ENCODE data around the gene KIF26B. TPM values are rescaled to one million over a fixed set of nuclear protein-coding genes. Genes with fewer than 3 reads are reported as not detected.
"Not testable (repeated sequence)": the region's sequence is repeated elsewhere in the genome, so short reads cannot be mapped to it uniquely, and the experiment has no call there.

KIF26B gene
- total RNA-seq, 1 experiment from 2014 or later, result 1.7 TPM

GRCh38 chr1:245690156-245690690, 535.4 kb downstream of the KIF26B start:
- no peaks in the 10 kb centered on the region for H3K27me3 ChIP-seq (ENCODE audit: control insufficient read depth, insufficient read depth, low read length)
- H3K4me3 ChIP-seq (ENCODE audit: insufficient read depth, low read depth, low read length), result no peak overlapping the region
- H3K36me3 ChIP-seq (replicated peaks; ENCODE audit: control insufficient read depth, insufficient read depth, low read length), result no peaks in the 10 kb centered on the region
- DNase-seq, result no peak

GRCh38 chr1:245690946-245691541, 536.3 kb downstream of the KIF26B start:
- no peak overlapping the region for H3K4me3 ChIP-seq (ENCODE audit: insufficient read depth, low read depth, low read length)

GRCh38 chr1:245691897-245692296, 537.1 kb downstream of the KIF26B start:
- DNase-seq, result no peak
- Histone ChIP-seq H3K27me3 (ENCODE audit: control insufficient read depth, insufficient read depth, low read length) (no peaks in the 10 kb centered on the region), H3K36me3 (replicated peaks; ENCODE audit: control insufficient read depth, insufficient read depth, low read length) (no peaks in the 10 kb centered on the region), H3K4me3 (ENCODE audit: insufficient read depth, low read depth, low read length) (no peak overlapping the region)

More at GRCh38 chr1:245690946-245691541, 536.3 kb downstream of the KIF26B start:
- Histone ChIP-seq H3K36me3 (replicated peaks; ENCODE audit: control insufficient read depth, insufficient read depth, low read length) (no peaks in the 10 kb centered on the region), H3K27me3 (ENCODE audit: control insufficient read depth, insufficient read depth, low read length) (no peaks in the 10 kb centered on the region)
- DNase-seq, result no peak

GRCh38 chr1:245692318-245692717, 537.5 kb downstream of the KIF26B start:
- DNase-seq, result no peak

GRCh38 chr1:245693116-245693793, 538.5 kb downstream of the KIF26B start:
- Histone ChIP-seq H3K4me3 (ENCODE audit: insufficient read depth, low read depth, low read length) (no peak overlapping the region), H3K27me3 (ENCODE audit: control insufficient read depth, insufficient read depth, low read length) (no peaks in the 10 kb centered on the region)
- DNase-seq, result no peak

More at GRCh38 chr1:245692318-245692717, 537.5 kb downstream of the KIF26B start:
- no peaks in the 10 kb centered on the region for H3K36me3 ChIP-seq (replicated peaks; ENCODE audit: control insufficient read depth, insufficient read depth, low read length)
- H3K27me3 ChIP-seq (ENCODE audit: control insufficient read depth, insufficient read depth, low read length), result no peaks in the 10 kb centered on the region
- H3K4me3 ChIP-seq (ENCODE audit: insufficient read depth, low read depth, low read length), result no peak overlapping the region

GRCh38 chr1:245693941-245694752, 539.4 kb downstream of the KIF26B start:
- no peak for DNase-seq
- Histone ChIP-seq H3K36me3 (replicated peaks; ENCODE audit: control insufficient read depth, insufficient read depth, low read length) (no peaks in the 10 kb centered on the region), H3K4me3 (ENCODE audit: insufficient read depth, low read depth, low read length) (no peak overlapping the region), H3K27me3 (ENCODE audit: control insufficient read depth, insufficient read depth, low read length) (no peaks in the 10 kb centered on the region)

More at GRCh38 chr1:245693116-245693793, 538.5 kb downstream of the KIF26B start:
- H3K36me3 ChIP-seq (replicated peaks; ENCODE audit: control insufficient read depth, insufficient read depth, low read length), result no peaks in the 10 kb centered on the region

- H3K4me3 ChIP-seq (ENCODE audit: insufficient read depth, low read depth, low read length), result no peak overlapping the region
- H3K36me3 ChIP-seq (replicated peaks; ENCODE audit: control insufficient read depth, insufficient read depth, low read length), result no peaks in the 10 kb centered on the region
- no peak for DNase-seq
Observed at GRCh38 chr1:245694753-245695195, 540.0 kb downstream of the KIF26B start.

GRCh38 chr1:245695211-245695610, 540.4 kb downstream of the KIF26B start:
- DNase-seq, result no peak
- Histone ChIP-seq H3K36me3 (replicated peaks; ENCODE audit: control insufficient read depth, insufficient read depth, low read length) (no peaks in the 10 kb centered on the region), H3K27me3 (ENCODE audit: control insufficient read depth, insufficient read depth, low read length) (no peaks in the 10 kb centered on the region), H3K4me3 (ENCODE audit: insufficient read depth, low read depth, low read length) (no peak overlapping the region)

More at GRCh38 chr1:245694753-245695195, 540.0 kb downstream of the KIF26B start:
- no peaks in the 10 kb centered on the region for H3K27me3 ChIP-seq (ENCODE audit: control insufficient read depth, insufficient read depth, low read length)

GRCh38 chr1:245695701-245696100, 540.9 kb downstream of the KIF26B start:
- not testable (repeated sequence) for H3K36me3 ChIP-seq (replicated peaks; ENCODE audit: control insufficient read depth, insufficient read depth, low read length); H3K27me3 ChIP-seq (ENCODE audit: control insufficient read depth, insufficient read depth, low read length); H3K4me3 ChIP-seq (ENCODE audit: insufficient read depth, low read depth, low read length); DNase-seq

- H3K27me3 ChIP-seq (ENCODE audit: control insufficient read depth, insufficient read depth, low read length), result no peaks in the 10 kb centered on the region
- DNase-seq, result no peak
- H3K4me3 ChIP-seq (ENCODE audit: insufficient read depth, low read depth, low read length), result no peak overlapping the region
Observed at GRCh38 chr1:245698116-245698515, 543.3 kb downstream of the KIF26B start.

GRCh38 chr1:245698860-245699259, 544.1 kb downstream of the KIF26B start:
- Histone ChIP-seq H3K4me3 (ENCODE audit: insufficient read depth, low read depth, low read length) (no peak overlapping the region), H3K27me3 (ENCODE audit: control insufficient read depth, insufficient read depth, low read length) (no peaks in the 10 kb centered on the region), H3K36me3 (replicated peaks; ENCODE audit: control insufficient read depth, insufficient read depth, low read length) (no peaks in the 10 kb centered on the region)
- DNase-seq, result no peak

More at GRCh38 chr1:245698116-245698515, 543.3 kb downstream of the KIF26B start:
- H3K36me3 ChIP-seq (replicated peaks; ENCODE audit: control insufficient read depth, insufficient read depth, low read length), result no peaks in the 10 kb centered on the region

GRCh38 chr1:245700631-245701030, 545.8 kb downstream of the KIF26B start:
- Histone ChIP-seq H3K36me3 (replicated peaks; ENCODE audit: control insufficient read depth, insufficient read depth, low read length) (no peaks in the 10 kb centered on the region), H3K4me3 (ENCODE audit: insufficient read depth, low read depth, low read length) (no peak overlapping the region), H3K27me3 (ENCODE audit: control insufficient read depth, insufficient read depth, low read length) (no peaks in the 10 kb centered on the region)
- no peak for DNase-seq

- H3K36me3 ChIP-seq (replicated peaks; ENCODE audit: control insufficient read depth, insufficient read depth, low read length), result no peaks in the 10 kb centered on the region
- DNase-seq, result no peak
- H3K27me3 ChIP-seq (ENCODE audit: control insufficient read depth, insufficient read depth, low read length), result no peaks in the 10 kb centered on the region
- H3K4me3 ChIP-seq (ENCODE audit: insufficient read depth, low read depth, low read length), result no peak overlapping the region
Observed at GRCh38 chr1:245701631-245702030, 546.8 kb downstream of the KIF26B start.

GRCh38 chr1:245702346-245702745, 547.6 kb downstream of the KIF26B start:
- Histone ChIP-seq H3K27me3 (ENCODE audit: control insufficient read depth, insufficient read depth, low read length) (no peaks in the 10 kb centered on the region), H3K36me3 (replicated peaks; ENCODE audit: control insufficient read depth, insufficient read depth, low read length) (no peaks in the 10 kb centered on the region), H3K4me3 (ENCODE audit: insufficient read depth, low read depth, low read length) (no peak overlapping the region)
- no peak for DNase-seq
